Uterus (tissue), 4 donors: ENCODE measurements around the gene CHID1. TPM values are rescaled to one million over a fixed set of nuclear protein-coding genes. Genes with fewer than 3 reads are reported as not detected.

Experiments
- DNase-seq, 2 donors: peaks; one replicate each; pipeline ENCODE4 v3.0.0-alpha.2; 2019 to 2020
- H3K27ac ChIP-seq, 2 donors: fragments of 200-600 bp; sonication (generic); 1 replicate in 1 of 2; 2 replicates in 1 of 2; pipeline ENCODE4 v1.5.1; 2016 to 2018
- H3K27me3 ChIP-seq, 2 donors: fragments of 200-600 bp; sonication (generic); one replicate each; pipeline ENCODE4 v1.5.1; 2018 to 2019; ENCODE audit warnings: control low read depth in 1 of 2
- H3K36me3 ChIP-seq, 2 donors: fragments of 200-600 bp; sonication (generic); one replicate each; pipeline ENCODE4 v1.5.1; 2019; ENCODE audit warnings: control low read depth in 1 of 2
- H3K4me1 ChIP-seq, 2 donors: fragments of 200-600 bp; sonication (generic); one replicate each; pipeline ENCODE4 v1.5.1; 2018 to 2019; ENCODE audit warnings: control low read depth in 1 of 2
- H3K4me3 ChIP-seq, 2 donors: fragments of 200-600 bp; sonication (generic); 1 replicate in 1 of 2; 2 replicates in 1 of 2; pipeline ENCODE4 v1.5.1; 2018 to 2019; ENCODE audit warnings: mild to moderate bottlenecking in 1 of 2
- H3K9me3 ChIP-seq, 2 donors: fragments of 200-600 bp; sonication (generic); one replicate each; pipeline ENCODE4 v1.5.1; 2019; ENCODE audit warnings: control low read depth in 1 of 2
- POLR2A ChIP-seq, 2 donors: fragments of 450-650 bp; IDR thresholded peaks; one replicate each; pipeline ENCODE4 v1.6.1; 2016; ENCODE audit warnings: antibody characterized with exemption in 2 of 2, mild to moderate bottlenecking in 1 of 2, moderate library complexity in 1 of 2
- intact Hi-C: fragments of 100-400 bp; cut with DNase I; formaldehyde crosslinking; loops from one replicate; pipeline ENCODE4 v1.15.1; 2023; ENCODE audit warnings: low total_unique reads
- total RNA-seq, 4 donors: library from RNA; depleted of rRNA in 3 of 4; stranded (reverse); fragments of >200 nt in 3 of 4; gene quantifications; one replicate each; pipeline versions ENCODE4 v1.1.0 to v1.2.4, GENCODE V29; 2014 to 2023
- TF ChIP-seq, protein P1 (sequence below), 4 experiments: fragments of 200-600 bp in 2 of 4; fragments of 450-650 bp in 2 of 4; sonication (generic) in 2 of 4; IDR thresholded peaks; one replicate each; pipeline ENCODE4 v1.5.1; 2016 to 2019; ENCODE audit warnings: antibody characterized with exemption in 4 of 4, mild to moderate bottlenecking in 2 of 4, moderate library complexity in 1 of 4
- donor health status: DM: yes; HTN: yes; CAD: no.

CHID1 gene
- total RNA-seq, 4 donors from 2014 or later, result 20.3 to 57.9 (median 48.4) TPM

DNA sequence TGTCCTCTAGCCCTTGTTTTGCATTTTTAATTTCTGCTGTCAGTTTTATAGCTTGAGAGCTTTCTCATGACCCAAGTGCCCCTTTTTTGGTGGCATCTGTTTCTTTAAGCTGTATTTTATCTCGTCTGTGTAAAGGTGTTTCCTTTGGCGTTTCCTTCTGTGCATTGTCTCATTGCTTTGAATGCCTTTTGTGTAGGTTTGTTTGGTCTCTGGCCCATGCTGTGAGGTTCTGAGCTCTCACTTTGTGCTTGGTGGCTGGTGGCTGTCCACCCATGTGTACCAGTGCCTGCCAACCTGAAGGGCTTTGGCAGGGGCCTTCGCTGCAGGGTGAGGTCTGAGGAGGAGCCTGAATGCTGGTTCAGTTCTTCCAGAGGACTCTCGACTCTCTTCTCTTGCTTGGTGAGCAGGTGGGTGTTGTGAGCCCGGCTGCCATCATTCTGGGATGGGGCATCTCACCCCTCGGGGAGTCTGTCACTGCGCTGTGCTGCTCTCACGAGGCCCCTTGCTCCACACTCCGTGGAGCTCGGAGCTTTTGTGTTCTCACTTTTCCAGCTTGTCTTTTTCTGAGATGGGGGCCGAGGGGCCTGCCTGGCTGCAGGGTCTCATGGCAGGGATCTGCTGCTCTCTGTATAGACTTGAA lies 30.0 kb upstream of the CHID1 start:
- no peak for TF ChIP-seq POLR2A (IDR thresholded peaks at IDR 0.05)
- TF ChIP-seq, protein P1, sequence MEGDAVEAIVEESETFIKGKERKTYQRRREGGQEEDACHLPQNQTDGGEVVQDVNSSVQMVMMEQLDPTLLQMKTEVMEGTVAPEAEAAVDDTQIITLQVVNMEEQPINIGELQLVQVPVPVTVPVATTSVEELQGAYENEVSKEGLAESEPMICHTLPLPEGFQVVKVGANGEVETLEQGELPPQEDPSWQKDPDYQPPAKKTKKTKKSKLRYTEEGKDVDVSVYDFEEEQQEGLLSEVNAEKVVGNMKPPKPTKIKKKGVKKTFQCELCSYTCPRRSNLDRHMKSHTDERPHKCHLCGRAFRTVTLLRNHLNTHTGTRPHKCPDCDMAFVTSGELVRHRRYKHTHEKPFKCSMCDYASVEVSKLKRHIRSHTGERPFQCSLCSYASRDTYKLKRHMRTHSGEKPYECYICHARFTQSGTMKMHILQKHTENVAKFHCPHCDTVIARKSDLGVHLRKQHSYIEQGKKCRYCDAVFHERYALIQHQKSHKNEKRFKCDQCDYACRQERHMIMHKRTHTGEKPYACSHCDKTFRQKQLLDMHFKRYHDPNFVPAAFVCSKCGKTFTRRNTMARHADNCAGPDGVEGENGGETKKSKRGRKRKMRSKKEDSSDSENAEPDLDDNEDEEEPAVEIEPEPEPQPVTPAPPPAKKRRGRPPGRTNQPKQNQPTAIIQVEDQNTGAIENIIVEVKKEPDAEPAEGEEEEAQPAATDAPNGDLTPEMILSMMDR (IDR thresholded peaks at IDR 0.05), result no peak
- DNase-seq, result no peak
- Histone ChIP-seq H3K27me3 (no peaks in the 10 kb centered on the region), H3K4me3 (no peak overlapping the region), H3K27ac (no peak overlapping the region), H3K4me1 (no peaks in the 10 kb centered on the region), H3K36me3 (no peaks in the 10 kb centered on the region), H3K9me3 (no peaks in the 10 kb centered on the region)
- intact Hi-C loops, result no loop called here

DNA sequence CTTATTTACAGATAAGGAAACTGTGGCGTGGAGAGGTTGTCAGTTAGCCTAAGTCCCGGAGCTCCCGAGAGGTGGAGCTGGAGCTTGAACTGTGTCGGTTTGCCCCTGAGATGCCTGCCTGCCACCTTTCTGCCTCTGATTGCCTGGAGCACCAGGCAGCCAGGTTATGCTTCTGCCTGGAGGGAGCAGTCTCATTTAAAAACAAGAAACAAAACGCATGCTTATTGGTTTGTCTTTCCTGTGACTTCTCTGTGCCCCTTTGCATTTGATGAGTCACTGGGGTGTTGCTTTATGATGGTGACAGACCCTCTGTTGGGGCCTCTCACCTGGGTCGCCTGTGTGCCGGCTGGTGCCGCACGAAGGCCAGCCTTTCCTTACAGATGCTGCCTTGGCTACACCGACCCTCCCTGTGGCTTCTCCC lies 27.2 kb upstream of the CHID1 start:
- peaks cover 0 to 6% of the 10 kb centered on the region in 2 donors for H3K4me1 ChIP-seq

DNA sequence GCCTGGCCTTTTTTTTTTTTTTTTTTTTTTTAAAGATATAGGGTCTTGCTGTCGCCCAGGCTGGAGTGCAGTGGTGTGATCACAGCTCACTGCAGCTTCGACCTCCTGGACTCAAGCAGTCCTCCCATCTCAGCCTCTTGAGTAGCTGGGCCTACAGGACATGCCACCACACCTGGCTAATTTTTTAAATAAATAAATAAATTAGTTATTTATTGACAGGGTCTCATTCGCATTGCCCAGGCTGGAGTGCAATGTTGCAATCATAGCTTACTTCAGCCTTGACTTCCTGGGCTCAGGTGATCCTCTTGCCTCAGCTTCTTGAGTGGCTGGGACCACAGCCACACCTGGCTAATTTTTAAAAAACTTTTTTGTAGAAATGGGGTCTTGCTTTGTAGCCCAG lies 25.6 kb upstream of the CHID1 start:
- intact Hi-C loops, result no loop called here
- Histone ChIP-seq H3K27ac (no peak overlapping the region), H3K4me3 (no peak overlapping the region), H3K27me3 (no peaks in the 10 kb centered on the region), H3K36me3 (no peaks in the 10 kb centered on the region), H3K4me1 (peaks cover 0 to 8% of the 10 kb centered on the region in 2 donors), H3K9me3 (no peaks in the 10 kb centered on the region)
- DNase-seq, result no peak
- TF ChIP-seq, protein P1 (IDR thresholded peaks at IDR 0.05), result no peak
- no peak for TF ChIP-seq POLR2A (IDR thresholded peaks at IDR 0.05)

More for the DNA sequence above, 27.2 kb upstream of the CHID1 start:
- intact Hi-C loops, result no loop called here
- H3K27me3 ChIP-seq, result no peaks in the 10 kb centered on the region
- no peak overlapping the region for H3K4me3 ChIP-seq
- H3K27ac ChIP-seq, result no peak overlapping the region
- TF ChIP-seq, protein P1 (IDR thresholded peaks at IDR 0.05), result no peak
- no peak for TF ChIP-seq POLR2A (IDR thresholded peaks at IDR 0.05)
- H3K9me3 ChIP-seq, result no peaks in the 10 kb centered on the region
- DNase-seq, result no peak
- H3K36me3 ChIP-seq, result no peaks in the 10 kb centered on the region

DNA sequence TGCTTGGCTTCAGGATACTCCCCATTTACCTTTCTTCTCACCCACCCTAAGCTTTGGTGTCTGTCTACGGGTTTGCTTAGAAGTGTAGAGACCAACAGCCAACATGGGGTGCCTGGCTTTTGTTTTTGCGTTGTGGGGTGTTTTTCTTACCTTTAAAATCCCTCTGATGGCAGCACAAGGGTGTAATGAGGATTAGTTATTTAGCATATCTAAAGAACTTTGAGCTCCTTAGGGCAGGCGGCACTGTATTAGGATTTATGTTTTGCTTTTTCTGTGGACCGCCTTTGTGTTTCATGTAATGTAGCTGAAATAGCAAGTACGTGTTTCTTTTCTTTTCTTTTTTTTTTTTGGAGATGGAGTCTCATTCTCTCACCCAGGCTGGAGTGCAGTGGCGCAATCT lies 23.9 kb upstream of the CHID1 start:
- intact Hi-C loops, result no loop called here
- Histone ChIP-seq H3K4me3 (no peak overlapping the region), H3K27ac (no peak overlapping the region)

DNA sequence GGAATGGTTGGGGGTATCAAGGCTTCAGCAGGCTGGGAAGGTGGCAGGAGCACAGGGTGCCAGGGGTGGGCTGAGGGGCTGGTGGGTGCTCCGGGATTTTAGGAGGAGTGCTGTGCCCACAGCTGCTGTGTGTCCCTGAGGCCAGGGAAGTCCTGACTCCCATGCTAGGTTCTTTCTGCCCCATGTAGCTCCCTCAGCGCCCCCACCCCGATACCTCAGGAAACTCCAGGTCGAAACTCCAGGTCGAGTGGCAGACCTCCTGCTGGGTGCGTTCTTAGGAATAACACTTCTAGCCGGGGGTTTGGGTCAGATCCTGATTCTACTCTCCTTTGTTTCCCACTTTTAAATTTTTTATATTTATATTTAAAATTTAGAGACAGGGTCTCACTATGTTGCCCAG lies 23.3 kb upstream of the CHID1 start:
- H3K4me3 ChIP-seq, result no peak overlapping the region
- H3K9me3 ChIP-seq, result no peaks in the 10 kb centered on the region
- H3K4me1 ChIP-seq, result peaks cover 0 to 12% of the 10 kb centered on the region in 2 donors
- peak overlapping the region in 1 of 2 donors; percentile 1 for H3K27ac ChIP-seq
- TF ChIP-seq, protein P1 (IDR thresholded peaks at IDR 0.05), result no peak
- TF ChIP-seq POLR2A (IDR thresholded peaks at IDR 0.05), result no peak
- intact Hi-C loops, result no loop called here
- DNase-seq, result no peak
- no peaks in the 10 kb centered on the region for H3K36me3 ChIP-seq
- no peaks in the 10 kb centered on the region for H3K27me3 ChIP-seq

More for the DNA sequence above, 23.9 kb upstream of the CHID1 start:
- H3K36me3 ChIP-seq, result no peaks in the 10 kb centered on the region
- H3K9me3 ChIP-seq, result no peaks in the 10 kb centered on the region
- H3K27me3 ChIP-seq, result no peaks in the 10 kb centered on the region
- H3K4me1 ChIP-seq, result peaks cover 0 to 12% of the 10 kb centered on the region in 2 donors
- TF ChIP-seq, protein P1 (IDR thresholded peaks at IDR 0.05), result no peak
- no peak for TF ChIP-seq POLR2A (IDR thresholded peaks at IDR 0.05)
- DNase-seq, result no peak
